GM19238 (cell line): ENCODE measurements around the gene TMCC3.
"Not testable (repeated sequence)": the region's sequence is repeated elsewhere in the genome, so short reads cannot be mapped to it uniquely, and the experiment has no call there.

Experiments used
- DNase-seq: peaks from one replicate; pipeline ENCODE4 v3.0.0; 2011; ENCODE audit warnings: low spot score; ENCODE audit not compliant: insufficient read length

TMCC3 gene, protein sequence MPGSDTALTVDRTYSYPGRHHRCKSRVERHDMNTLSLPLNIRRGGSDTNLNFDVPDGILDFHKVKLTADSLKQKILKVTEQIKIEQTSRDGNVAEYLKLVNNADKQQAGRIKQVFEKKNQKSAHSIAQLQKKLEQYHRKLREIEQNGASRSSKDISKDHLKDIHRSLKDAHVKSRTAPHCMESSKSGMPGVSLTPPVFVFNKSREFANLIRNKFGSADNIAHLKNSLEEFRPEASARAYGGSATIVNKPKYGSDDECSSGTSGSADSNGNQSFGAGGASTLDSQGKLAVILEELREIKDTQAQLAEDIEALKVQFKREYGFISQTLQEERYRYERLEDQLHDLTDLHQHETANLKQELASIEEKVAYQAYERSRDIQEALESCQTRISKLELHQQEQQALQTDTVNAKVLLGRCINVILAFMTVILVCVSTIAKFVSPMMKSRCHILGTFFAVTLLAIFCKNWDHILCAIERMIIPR

GRCh38 chr12:94650143-94651056 lies at the start of gene TMCC3:
TSS of gene TMCC3 (minus strand) at chr12:94650557. CDS start at chr12:94650430, 127 bp downstream.
- DNase-seq = peak; percentile 45

- DNase-seq = no peak
These were observed 49.4 kb upstream of the TMCC3 start for GRCh38 chr12:94699801-94700200.

DNA sequence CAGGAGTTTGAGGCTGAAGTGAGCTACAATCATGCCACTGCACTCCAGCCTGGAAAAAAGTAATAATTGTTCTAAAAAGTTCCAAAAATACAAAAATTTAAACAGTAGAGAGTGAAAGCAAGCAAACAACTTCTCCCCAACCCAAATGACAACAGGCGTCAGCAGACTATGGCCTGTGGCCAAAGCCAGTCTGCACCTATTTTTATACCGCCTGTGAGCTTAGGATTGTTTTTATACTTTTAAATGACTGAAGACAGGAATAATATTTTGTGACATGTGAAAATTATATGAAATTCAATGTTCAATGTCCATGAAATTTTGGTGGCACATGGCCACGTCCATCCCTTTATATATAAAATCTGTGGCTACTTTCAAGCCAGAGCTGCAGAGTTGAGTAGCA lies 48.2 kb upstream of the TMCC3 start:
- DNase-seq = no peak

- DNase-seq = no peak
These were observed 47.3 kb upstream of the TMCC3 start for GRCh38 chr12:94697631-94698030.

- DNase-seq = no peak
These were observed 44.4 kb upstream of the TMCC3 start for GRCh38 chr12:94694732-94695131.

DNA sequence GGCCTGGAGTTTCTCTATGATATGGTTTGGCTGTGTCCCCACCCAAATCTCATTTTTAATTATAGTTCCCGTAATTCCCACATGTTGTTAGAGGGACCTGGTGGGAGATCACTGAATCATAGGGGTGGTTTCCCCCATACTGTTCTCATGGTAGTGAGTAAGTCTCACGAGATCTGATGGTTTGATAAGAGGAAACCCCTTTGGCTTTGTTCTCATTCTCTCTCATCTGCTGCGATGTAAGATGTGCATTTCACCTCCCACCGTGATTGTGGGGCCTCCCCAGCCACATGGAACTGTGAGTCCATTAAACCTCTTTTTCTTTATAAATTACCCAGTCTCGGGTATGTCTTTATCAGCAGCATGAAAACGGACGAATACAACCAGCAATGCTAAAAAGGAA lies 42.5 kb upstream of the TMCC3 start:
- not testable (repeated sequence) for DNase-seq

DNA sequence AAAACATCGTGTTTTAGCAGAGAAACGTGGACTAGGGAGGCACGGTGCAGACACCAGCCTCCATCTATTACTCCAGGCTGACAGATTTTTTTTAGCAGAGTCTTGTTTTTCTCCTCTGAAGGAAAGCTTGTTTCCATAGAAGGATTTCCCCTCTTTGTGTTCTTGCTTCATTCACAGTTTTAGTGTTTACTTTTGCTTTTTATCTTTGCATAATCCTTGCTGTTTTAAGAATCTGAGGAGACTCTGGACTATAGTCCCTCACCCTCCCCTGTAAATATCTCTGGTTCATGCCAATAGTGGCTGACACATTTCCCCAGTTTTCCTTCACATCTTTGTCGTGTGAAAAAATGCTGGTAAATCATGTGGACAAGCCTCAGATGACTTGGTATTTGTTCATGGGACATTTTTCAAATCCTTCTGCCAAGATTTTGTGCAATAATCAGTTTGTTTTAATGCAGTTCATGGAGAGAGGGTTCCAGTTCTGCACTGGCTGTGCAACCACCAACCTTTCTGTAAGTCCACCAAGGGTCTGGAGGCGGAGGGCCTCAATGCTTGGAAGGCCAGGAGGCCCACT lies 39.9 kb upstream of the TMCC3 start:
- no peak for DNase-seq

- no peak for DNase-seq
These were observed 39.3 kb upstream of the TMCC3 start for GRCh38 chr12:94689646-94690036.

DNA sequence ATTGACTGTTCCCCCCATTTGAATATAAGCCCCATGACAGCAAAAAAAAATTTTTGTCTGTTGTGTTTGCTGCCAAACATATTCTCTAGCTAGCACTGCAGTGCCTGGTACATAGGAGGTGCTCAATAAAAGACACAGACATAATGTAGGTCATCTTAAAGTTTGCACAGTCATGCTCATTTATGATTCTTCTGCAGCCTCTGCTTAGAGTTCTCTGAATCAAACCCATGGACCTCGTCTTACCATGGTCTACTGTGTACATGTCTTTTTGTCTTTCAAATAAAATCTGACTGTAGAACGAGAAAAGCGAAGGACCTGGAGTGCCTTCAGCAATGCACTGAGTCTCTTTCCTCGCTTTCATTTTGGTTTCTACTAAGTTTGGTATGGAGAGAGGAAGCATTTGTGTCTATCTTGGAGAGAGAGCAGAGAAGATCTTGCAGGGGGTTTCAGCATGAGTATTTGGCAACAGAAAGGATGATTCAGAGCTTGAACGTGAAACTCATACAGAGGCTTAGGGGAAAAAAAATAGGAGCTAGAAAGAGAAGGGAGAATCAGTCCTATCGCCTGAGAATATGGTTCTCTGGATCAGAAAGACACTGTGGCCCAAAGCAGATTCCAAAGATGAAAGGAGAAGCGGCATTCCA lies 38.8 kb upstream of the TMCC3 start:
- no peak for DNase-seq

DNA sequence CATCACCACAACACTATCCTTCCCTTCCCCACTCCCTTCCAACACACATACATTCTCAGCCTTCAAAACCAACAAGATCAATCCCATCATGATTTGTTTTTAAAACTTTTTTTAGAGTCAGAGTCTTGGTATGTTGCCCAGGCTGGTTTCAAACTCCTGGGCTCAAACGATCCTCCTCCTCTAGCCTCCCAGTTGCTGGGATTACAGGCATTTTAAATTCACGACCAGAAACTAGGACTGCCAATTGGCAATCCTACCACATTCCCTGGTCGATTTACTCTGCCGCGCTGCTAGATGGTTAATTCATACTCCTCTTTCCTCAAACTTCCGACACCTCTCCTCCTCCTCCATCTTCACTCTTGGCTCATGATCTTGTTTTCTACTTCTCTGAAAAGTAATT lies 37.5 kb upstream of the TMCC3 start:
- no peak for DNase-seq

- no peak for DNase-seq
These were observed 36.7 kb upstream of the TMCC3 start for GRCh38 chr12:94686834-94687628.

DNA sequence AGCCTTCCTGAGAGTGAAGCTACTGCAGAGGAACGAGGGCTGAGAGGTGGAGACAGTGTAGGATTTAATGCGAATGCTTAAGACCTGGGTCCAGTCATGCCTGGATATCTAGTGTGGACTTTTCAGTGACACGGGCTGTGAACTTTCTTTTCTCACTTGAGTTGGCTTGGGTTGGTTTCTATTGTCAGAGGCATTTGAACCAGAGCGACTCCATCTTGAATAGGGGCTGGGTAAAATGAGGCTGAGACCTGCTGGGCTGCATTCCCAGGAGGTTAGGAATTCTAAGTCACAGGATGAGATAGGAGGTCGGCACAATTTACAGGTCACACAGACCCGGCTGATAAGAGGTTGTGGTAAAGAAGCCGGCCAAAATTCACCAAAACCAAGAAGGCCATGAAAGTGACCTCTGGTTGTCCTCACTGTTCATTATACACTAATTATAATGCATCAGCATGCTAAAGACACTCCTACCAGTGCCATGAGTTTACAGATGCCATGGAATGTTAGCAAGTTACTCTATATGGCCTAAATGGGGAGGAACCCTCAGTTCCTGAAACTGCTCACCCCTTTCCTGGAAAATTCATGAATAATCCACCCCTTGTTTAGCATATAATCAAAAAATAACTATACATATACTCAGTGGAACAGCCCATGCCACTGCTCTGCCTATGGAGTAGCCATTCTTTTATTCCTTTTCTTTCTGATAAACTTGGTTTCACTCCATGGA lies 34.2 kb upstream of the TMCC3 start:
- DNase-seq = no peak

DNA sequence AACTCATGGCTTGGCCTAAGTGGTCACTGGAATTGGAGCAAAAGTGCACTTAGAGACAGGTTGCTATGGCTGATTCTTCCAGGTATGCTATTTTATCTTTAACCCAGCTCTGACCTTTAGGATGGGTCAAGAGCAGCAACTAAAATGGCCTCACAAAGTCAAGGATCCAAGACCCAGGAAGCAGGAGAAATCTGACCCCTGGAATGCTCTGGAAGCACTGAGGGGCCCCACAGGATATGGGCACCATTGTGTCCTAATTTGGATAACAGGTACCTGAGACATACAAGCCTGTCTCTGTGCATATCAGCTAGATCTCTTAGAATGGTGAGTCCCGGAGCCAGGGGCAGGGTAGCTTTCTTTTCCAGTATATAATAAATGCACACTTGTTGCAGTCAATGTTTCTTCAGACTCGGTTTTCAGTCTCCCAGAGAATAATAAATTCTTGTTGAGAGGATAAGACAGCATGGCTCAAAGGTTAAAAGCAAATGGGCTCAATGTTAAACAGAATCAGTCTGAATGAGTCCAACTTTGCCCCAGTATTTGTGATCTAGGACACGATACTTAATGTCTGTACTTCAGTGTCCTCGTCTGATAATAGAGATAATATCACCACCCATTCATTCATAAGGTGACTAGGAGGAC lies 29.3 kb upstream of the TMCC3 start:
- no peak for DNase-seq

GRCh38 chr12:94678849-94679248 lies 28.5 kb upstream of the TMCC3 start:
- no peak for DNase-seq

DNA sequence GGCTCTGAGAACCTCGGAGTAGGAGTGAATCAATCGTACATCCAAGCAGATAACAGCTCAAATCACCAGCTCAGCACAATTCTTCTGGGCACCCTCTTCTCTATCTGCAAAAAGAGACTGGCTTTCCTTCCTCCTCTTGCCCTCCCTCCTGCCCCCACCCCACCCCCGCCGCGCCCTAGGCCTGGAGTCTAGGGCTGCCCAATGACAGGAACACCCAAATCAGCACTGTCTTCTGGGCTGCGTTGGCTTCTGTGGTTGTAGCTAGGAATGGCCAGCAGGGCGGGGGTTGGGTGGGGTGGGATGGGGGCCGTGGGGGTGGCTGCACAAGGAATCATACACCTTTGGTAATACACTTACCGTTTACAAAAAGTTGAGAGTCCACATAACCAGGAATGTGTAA lies 28.0 kb upstream of the TMCC3 start:
- no peak for DNase-seq

- no peak for DNase-seq
These were observed 27.4 kb upstream of the TMCC3 start for GRCh38 chr12:94677778-94678177.

DNA sequence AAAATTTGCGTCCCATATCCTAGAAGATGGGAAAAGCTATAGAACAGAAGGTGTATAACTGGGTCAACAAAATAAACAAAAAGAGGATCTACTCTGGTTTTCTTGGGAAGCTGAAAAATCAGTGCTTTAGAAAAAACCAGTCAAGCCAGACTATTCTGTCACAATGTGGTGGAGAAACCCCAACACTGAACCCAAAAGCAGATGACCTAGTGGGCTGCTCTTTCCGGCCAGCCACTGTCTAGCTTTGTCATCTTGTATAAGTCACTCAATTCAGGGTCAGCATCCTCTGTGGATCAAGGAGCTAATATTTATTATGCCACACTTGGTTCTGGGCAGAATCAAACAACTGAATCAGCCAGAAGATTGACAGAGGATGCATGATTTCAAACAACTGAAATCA lies 26.6 kb upstream of the TMCC3 start:
- no peak for DNase-seq

DNA sequence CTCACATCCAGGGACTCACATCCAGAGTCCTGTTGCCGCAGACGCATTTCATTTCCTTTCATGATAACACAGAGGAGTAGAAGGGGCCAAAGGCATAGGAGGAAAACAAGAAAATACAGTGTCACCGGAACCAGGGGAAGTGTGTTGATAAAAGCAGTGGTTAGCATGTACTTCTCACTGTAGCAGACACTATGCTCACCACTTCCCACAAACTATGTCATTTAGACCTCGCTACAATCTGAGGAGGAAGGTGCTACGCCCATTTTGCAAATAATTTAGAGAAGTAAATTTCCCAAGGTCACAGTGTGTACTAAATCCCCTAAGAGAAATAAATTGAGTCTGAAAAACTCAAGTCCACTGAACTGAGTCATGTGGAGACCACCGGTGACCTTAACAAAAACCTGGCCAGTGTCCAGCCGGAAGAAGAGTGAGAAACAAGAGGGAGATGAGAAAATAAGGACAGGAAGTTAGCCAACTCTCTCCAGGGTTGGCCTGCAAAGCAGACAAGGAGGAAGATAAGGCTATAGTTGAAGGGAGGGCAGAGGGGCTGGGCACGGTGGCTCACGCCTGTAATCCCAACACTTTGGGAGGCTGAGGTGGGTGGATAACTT lies 25.8 kb upstream of the TMCC3 start:
- peak; percentile 22 for DNase-seq

DNA sequence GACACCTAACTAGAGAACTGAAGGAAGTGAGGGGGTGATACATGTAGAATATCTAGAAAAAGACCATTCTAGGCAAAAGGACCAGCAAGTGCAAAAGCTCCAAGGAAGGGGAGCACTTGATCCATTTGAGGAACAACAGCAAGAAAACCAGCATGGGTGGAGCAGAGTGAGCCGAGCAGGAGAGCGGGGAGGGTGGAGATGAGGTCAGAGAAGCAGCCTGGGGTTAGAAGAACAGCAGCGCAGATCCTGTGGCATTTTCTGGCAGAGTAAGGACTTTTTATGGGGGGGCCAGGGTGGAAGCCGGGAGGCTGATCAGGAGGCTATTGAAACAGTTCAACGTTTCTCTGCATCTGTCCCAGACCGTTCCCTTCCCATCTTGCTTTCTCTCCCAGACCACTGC lies 24.5 kb upstream of the TMCC3 start:
- DNase-seq = no peak
